Loucy (cell line): Measurements from ENCODE around the gene ADAMTS13.
A peak's percentile ranks its signal among the peaks of the same experiment; 100 is the strongest.

ENCODE experiments used
- H2AFZ ChIP-seq: fragments of 200-600 bp; sonication (generic); 2 replicates; pipeline ENCODE4 v1.6.0; 2016; ENCODE audit warnings: antibody characterized with exemption, mild to moderate bottlenecking, low read length, moderate library complexity
- H3F3A ChIP-seq: fragments of 200-600 bp; 2 replicates; pipeline ENCODE4 v1.6.0; 2016; ENCODE audit warnings: antibody characterized with exemption, low read depth, mild to moderate bottlenecking
- H3K27me3 ChIP-seq: fragments of 200-600 bp; sonication (generic); 2 replicates; pipeline ENCODE4 v1.6.1; 2014; ENCODE audit warnings: low read length, mild to moderate bottlenecking; ENCODE audit not compliant: insufficient read depth, poor library complexity, severe bottlenecking
- H3K36me3 ChIP-seq: fragments of 200-600 bp; sonication (generic); 2 replicates; pipeline ENCODE4 v1.6.1; 2016; ENCODE audit warnings: low read length; ENCODE audit not compliant: insufficient read depth
- H3K4me1 ChIP-seq: fragments of 200-600 bp; sonication (generic); 2 replicates; pipeline ENCODE4 v1.5.1; 2014; ENCODE audit warnings: low read length, mild to moderate bottlenecking; ENCODE audit not compliant: insufficient read depth, poor library complexity, severe bottlenecking
- H3K4me2 ChIP-seq: fragments of 200-600 bp; sonication (generic); 2 replicates; pipeline ENCODE4 v1.6.0; 2014; ENCODE audit warnings: antibody characterized with exemption, low read length, low read depth, mild to moderate bottlenecking; ENCODE audit not compliant: poor library complexity, severe bottlenecking
- H3K4me3 ChIP-seq: fragments of 200-600 bp; sonication (generic); 2 replicates; pipeline ENCODE4 v1.5.1; 2014; ENCODE audit warnings: low read length, mild to moderate bottlenecking, mixed read lengths; ENCODE audit not compliant: poor library complexity, severe bottlenecking
- H3K79me2 ChIP-seq: fragments of 200-600 bp; sonication (generic); 2 replicates; pipeline ENCODE4 v1.6.1; 2014; ENCODE audit warnings: low read length; ENCODE audit not compliant: insufficient read depth
- H3K9ac ChIP-seq: fragments of 200-600 bp; sonication (generic); 2 replicates; pipeline ENCODE4 v1.6.0; 2014; ENCODE audit warnings: mild to moderate bottlenecking, low read depth, low read length, moderate library complexity; ENCODE audit not compliant: poor library complexity, severe bottlenecking
- H3K9me2 ChIP-seq: fragments of 200-600 bp; sonication (generic); replicated peaks from 2 replicates; pipeline ENCODE4 v1.6.1; 2016; ENCODE audit warnings: low read depth, low read length, mixed read lengths
- H3K9me3 ChIP-seq: fragments of 200-600 bp; sonication (generic); 2 replicates; pipeline ENCODE4 v1.6.1; 2014; ENCODE audit warnings: mild to moderate bottlenecking, antibody characterized with exemption, low read length, low read depth; ENCODE audit not compliant: insufficient read depth
- H4K20me1 ChIP-seq: fragments of 200-600 bp; sonication (generic); 2 replicates; pipeline ENCODE4 v1.6.0; 2014; ENCODE audit warnings: antibody characterized with exemption, low read length, mild to moderate bottlenecking; ENCODE audit not compliant: insufficient read depth, poor library complexity, severe bottlenecking
- EZH2phosphoT487 ChIP-seq: fragments of 200-600 bp; IDR thresholded peaks from 2 replicates; pipeline ENCODE4 v1.6.1; 2018; ENCODE audit warnings: antibody characterized with exemption, mild to moderate bottlenecking, moderate library complexity, borderline replicate concordance
- TF ChIP-seq, protein P1 (sequence below): fragments of 200-600 bp; sonication (generic); conservative IDR thresholded peaks from 2 replicates; pipeline ENCODE4 v1.5.1; 2014; ENCODE audit warnings: mild to moderate bottlenecking, antibody characterized with exemption, low read length

The ADAMTS13 gene

DNA sequence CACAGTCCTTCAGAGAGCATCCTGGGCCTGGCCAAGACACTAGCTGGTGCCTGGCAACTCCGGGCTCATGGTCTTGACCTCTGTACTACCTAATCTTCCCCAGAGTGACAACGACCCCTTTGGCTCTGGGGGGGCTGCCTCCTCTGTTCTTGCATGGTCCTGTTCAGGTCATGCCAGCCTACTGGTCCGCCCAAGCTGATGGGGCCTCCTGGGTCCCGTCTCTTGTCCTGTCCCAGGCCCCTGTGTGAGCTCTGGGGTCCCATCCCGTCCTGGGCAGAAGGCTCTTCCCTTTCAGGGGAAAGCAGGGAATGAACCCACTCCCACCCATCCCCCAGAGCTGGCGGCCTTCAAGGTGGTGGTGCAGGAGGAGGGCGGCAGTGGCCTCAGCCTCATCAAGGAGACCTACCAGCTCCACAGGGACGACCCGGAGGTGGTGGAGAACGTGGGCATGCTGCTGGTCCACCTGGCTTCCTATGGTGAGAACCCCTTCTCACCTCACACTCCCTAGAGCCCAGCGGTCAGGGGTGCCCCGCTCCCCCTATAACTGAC is 17.6 kb upstream of the ADAMTS13 start:
- no peaks in the 10 kb centered on the region for H3K4me1 ChIP-seq
- H3K9ac ChIP-seq = no peak overlapping the region
- no peaks in the 10 kb centered on the region for H3F3A ChIP-seq
- no peak overlapping the region for H3K4me3 ChIP-seq
- TF ChIP-seq, protein P1, sequence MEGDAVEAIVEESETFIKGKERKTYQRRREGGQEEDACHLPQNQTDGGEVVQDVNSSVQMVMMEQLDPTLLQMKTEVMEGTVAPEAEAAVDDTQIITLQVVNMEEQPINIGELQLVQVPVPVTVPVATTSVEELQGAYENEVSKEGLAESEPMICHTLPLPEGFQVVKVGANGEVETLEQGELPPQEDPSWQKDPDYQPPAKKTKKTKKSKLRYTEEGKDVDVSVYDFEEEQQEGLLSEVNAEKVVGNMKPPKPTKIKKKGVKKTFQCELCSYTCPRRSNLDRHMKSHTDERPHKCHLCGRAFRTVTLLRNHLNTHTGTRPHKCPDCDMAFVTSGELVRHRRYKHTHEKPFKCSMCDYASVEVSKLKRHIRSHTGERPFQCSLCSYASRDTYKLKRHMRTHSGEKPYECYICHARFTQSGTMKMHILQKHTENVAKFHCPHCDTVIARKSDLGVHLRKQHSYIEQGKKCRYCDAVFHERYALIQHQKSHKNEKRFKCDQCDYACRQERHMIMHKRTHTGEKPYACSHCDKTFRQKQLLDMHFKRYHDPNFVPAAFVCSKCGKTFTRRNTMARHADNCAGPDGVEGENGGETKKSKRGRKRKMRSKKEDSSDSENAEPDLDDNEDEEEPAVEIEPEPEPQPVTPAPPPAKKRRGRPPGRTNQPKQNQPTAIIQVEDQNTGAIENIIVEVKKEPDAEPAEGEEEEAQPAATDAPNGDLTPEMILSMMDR = no peak
- TF ChIP-seq EZH2phosphoT487 = no peak
- H2AFZ ChIP-seq = no peak overlapping the region
- H3K9me3 ChIP-seq = no peaks in the 10 kb centered on the region
- no peaks in the 10 kb centered on the region for H4K20me1 ChIP-seq
- H3K9me2 ChIP-seq = no peaks in the 10 kb centered on the region
- H3K36me3 ChIP-seq = peaks cover 39% of the 10 kb centered on the region; the same call in 1 of the 2 replicates
- H3K4me2 ChIP-seq = no peak overlapping the region
- H3K79me2 ChIP-seq = no peaks in the 10 kb centered on the region
- H3K27me3 ChIP-seq = no peaks in the 10 kb centered on the region

DNA sequence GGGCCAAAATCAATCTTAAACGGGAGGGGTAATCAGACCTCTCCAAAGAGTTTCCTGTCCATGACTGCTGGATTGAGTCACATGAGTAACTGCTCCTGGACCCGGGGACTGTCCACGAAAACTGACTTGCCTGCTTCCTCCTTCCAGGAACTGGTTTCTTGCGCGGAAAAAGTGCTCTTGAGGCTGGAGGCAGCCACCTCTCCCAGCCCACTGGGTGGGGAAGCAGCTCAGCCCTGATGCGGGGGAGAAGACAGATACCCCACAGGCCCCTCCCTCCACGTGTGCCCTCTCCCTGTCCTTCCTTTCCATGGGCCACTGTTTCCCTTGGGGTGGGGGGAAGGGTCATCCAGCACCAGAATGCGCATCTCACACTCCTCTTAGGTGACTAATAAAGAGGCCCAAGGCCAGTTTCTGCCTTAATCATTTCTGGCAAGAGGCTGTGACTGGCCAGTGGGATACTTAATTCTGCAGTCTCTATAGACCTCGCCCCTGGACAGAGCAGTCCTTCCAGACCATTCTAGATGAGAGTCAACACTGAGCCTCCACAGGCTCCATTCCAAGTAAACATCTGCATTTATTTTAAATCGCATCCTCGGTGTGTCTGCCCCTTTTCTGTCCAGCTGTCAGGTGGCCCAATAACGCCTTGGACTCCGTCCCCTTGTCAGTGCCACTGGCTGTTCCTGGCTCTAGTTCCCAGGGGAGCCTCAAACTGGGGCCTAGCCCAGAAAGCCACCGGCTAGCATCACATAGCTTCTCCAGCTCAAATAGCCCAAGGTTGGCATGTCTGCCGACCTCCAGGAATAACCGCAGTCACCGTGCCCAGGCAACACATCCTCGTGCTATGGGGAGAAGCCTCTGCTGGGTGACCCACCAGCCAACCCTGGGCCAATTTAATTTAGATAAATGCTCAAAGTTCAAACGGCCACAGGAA is 16.4 kb upstream of the ADAMTS13 start:
- H3K4me2 ChIP-seq = no peak overlapping the region
- no peak overlapping the region for H2AFZ ChIP-seq

DNA sequence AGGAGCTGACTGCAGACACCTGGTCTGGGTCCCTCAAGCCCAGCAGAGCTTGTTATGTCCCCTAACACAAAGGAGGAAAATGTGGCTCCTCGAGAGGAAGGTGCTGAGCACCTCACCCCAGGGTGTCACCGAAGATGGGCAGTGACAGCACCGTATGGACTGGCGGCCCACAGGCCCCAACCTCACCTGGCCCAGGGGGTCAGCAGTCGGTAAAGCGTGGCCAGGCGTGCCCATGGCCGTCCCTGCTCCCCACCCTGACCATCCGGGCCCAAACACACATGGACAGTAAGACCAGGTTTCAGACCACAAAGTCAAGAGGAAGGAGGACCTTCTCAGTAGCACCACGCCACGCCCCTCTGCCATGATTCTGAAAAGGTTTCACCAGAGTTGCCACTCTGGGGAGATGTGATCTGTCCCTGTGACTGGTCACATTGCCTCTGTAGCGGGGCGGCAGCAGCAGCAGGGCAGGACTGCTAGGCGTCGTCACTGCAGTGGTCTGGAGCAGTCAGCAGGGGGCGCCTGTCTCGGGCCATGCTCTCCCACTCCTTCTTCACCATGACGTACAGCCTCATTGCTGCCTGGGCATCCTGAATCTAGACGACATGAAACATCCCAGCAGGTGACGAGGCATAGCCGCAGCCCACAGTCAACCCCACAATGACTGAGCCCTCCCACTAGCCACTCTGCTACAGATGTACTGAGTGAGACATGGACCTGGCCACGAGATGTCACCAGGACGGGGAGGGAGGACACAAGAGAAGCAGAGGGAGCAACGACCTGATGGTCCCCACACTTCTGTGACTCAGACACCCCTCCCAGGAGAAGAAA is 15.5 kb upstream of the ADAMTS13 start:
- H3K9ac ChIP-seq = no peak overlapping the region
- no peak overlapping the region for H2AFZ ChIP-seq

More for the DNA sequence above, 16.4 kb upstream of the ADAMTS13 start:
- TF ChIP-seq, protein P1 = no peak
- TF ChIP-seq EZH2phosphoT487 = no peak
- no peaks in the 10 kb centered on the region for H3K9me3 ChIP-seq
- peaks cover 52% of the 10 kb centered on the region; the same call in 1 of the 2 replicates for H3K36me3 ChIP-seq
- H3K9ac ChIP-seq = no peak overlapping the region
- H3K27me3 ChIP-seq = no peaks in the 10 kb centered on the region
- H3K4me1 ChIP-seq = no peaks in the 10 kb centered on the region
- H3K9me2 ChIP-seq = no peaks in the 10 kb centered on the region
- H3K79me2 ChIP-seq = no peaks in the 10 kb centered on the region
- H4K20me1 ChIP-seq = no peaks in the 10 kb centered on the region
- no peaks in the 10 kb centered on the region for H3F3A ChIP-seq
- H3K4me3 ChIP-seq = no peak overlapping the region

More for the DNA sequence above, 15.5 kb upstream of the ADAMTS13 start:
- Histone ChIP-seq H3K36me3 (peaks cover 59% of the 10 kb centered on the region; the same call in 1 of the 2 replicates), H3K79me2 (no peaks in the 10 kb centered on the region), H3K9me3 (no peaks in the 10 kb centered on the region), H3K9me2 (no peaks in the 10 kb centered on the region), H3K4me2 (no peak overlapping the region), H3K27me3 (no peaks in the 10 kb centered on the region), H3F3A (no peaks in the 10 kb centered on the region), H3K4me3 (no peak overlapping the region), H3K4me1 (no peaks in the 10 kb centered on the region), H4K20me1 (no peaks in the 10 kb centered on the region)
- no peak for TF ChIP-seq EZH2phosphoT487
- TF ChIP-seq, protein P1 = peak; percentile 90
